A673 (cell line): ENCODE data around the gene SMCO2. TPM values are rescaled to one million over a fixed set of nuclear protein-coding genes. Genes with fewer than 3 reads are reported as not detected.
A peak's percentile ranks its signal among the peaks of the same experiment; 100 is the strongest.

Source experiments
- BruUV-seq: library from RNA; stranded (reverse); fragments of 400-500 nt; replicated peaks from 2 replicates; lab custom pipeline; 2021; lab: Mats Ljungman, UMichigan
- CTCF ChIA-PET: fragments of 300-600 bp; sonication (Branson Sonifier 250); formaldehyde crosslinking; loops from one replicate; lab custom pipeline; 2022; ENCODE audit warnings: antibody characterized with exemption; lab: Charles Lee
- POLR2A ChIA-PET: fragments of 300-600 bp; sonication (Branson Sonifier 250); formaldehyde crosslinking; loops from one replicate; lab custom pipeline; 2022; ENCODE audit warnings: antibody characterized with exemption; ENCODE audit not compliant: low non-redundant PET; lab: Charles Lee
- DNase-seq: peaks from one replicate; pipeline ENCODE4 v3.0.0-alpha.2; 2015; ENCODE audit warnings: low spot score
- H3K27ac ChIP-seq: fragments of 200-600 bp; sonication (generic); 2 replicates; pipeline ENCODE4 v1.5.1; 2016; ENCODE audit warnings: mixed run types, low read depth, mild to moderate bottlenecking, mixed read lengths, antibody characterized with exemption, low read length; ENCODE audit not compliant: poor library complexity, severe bottlenecking
- H3K27me3 ChIP-seq: fragments of 200-600 bp; sonication (generic); replicated peaks from 2 replicates; pipeline ENCODE4 v1.6.1; 2017; ENCODE audit warnings: mixed run types, low read depth, mild to moderate bottlenecking, mixed read lengths, antibody characterized with exemption, low read length; ENCODE audit not compliant: insufficient read depth, poor library complexity
- H3K36me3 ChIP-seq: fragments of 200-600 bp; sonication (generic); 2 replicates; pipeline ENCODE4 v1.6.1; 2016; ENCODE audit warnings: mixed run types, mild to moderate bottlenecking, mixed read lengths, antibody characterized with exemption, low read length; ENCODE audit not compliant: insufficient read depth, poor library complexity, severe bottlenecking
- H3K4me1 ChIP-seq: fragments of 200-600 bp; sonication (generic); 2 replicates; pipeline ENCODE4 v1.6.1; 2017; ENCODE audit warnings: mixed run types, mild to moderate bottlenecking, mixed read lengths, antibody characterized with exemption, low read length; ENCODE audit not compliant: insufficient read depth, poor library complexity, severe bottlenecking
- H3K4me3 ChIP-seq: fragments of 200-600 bp; sonication (generic); 2 replicates; pipeline ENCODE4 v1.5.1; 2016; ENCODE audit warnings: low read depth, mixed run types, mild to moderate bottlenecking, mixed read lengths, low read length; ENCODE audit not compliant: poor library complexity, severe bottlenecking
- H3K9me3 ChIP-seq: fragments of 200-600 bp; sonication (generic); 2 replicates; pipeline ENCODE4 v1.6.1; 2016; ENCODE audit warnings: mixed run types, low read depth, mild to moderate bottlenecking, mixed read lengths, antibody characterized with exemption, low read length; ENCODE audit not compliant: poor library complexity, severe bottlenecking
- CTCF ChIP-seq: fragments of 300-800, 200-600 bp; sonication (generic); conservative IDR thresholded peaks from 2 replicates; pipeline ENCODE4 v1.5.1; 2017; ENCODE audit warnings: low read depth, mild to moderate bottlenecking, antibody characterized with exemption, low read length, moderate library complexity, mixed read lengths
- EZH2 ChIP-seq: fragments of 200-600 bp; sonication (generic); IDR thresholded peaks from 2 replicates; pipeline ENCODE4 v1.6.1; 2017; ENCODE audit warnings: borderline replicate concordance, low read depth, mild to moderate bottlenecking, mixed read lengths, antibody characterized with exemption, low read length; ENCODE audit not compliant: poor library complexity, severe bottlenecking
- intact Hi-C: fragments of 100-400 bp; cut with micrococcal nuclease; formaldehyde crosslinking; loops from one replicate; pipeline ENCODE4 v1.10.0; 2022; ENCODE audit not compliant: unreplicated experiment
- total RNA-seq: library from RNA; stranded (reverse); gene quantifications from 2 replicates; pipeline ENCODE4 v1.2.3, GENCODE V29; 2021

SMCO2 gene
- total RNA-seq, 1 experiment from 2014 or later: not detected

GRCh38 chr12:27531896-27532295, 85.4 kb downstream of the SMCO2 start:
- intact Hi-C loops: no loop called here
- CTCF ChIA-PET: no interaction called here

GRCh38 chr12:27534060-27534764, 87.7 kb downstream of the SMCO2 start:
- no peaks in the 10 kb centered on the region for H3K9me3 ChIP-seq
- BruUV-seq: no TSS peak
- H3K36me3 ChIP-seq: no peaks in the 10 kb centered on the region
- DNase-seq: peak; percentile 73
- POLR2A ChIA-PET: no interaction called here
- TF ChIP-seq EZH2 (no peak), CTCF (no peak)
- CTCF ChIA-PET: interaction anchor here (0.6 kb wide), 1 partner anchor 115 kb away, joined by 3 read pairs; no protein-coding TSS in a partner anchor
- H3K4me3 ChIP-seq: no peak overlapping the region
- peaks cover 23% of the 10 kb centered on the region for H3K4me1 ChIP-seq
- no peaks in the 10 kb centered on the region for H3K27me3 ChIP-seq
- H3K27ac ChIP-seq: no peak overlapping the region
- intact Hi-C loops: no loop called here

More at GRCh38 chr12:27531896-27532295, 85.4 kb downstream of the SMCO2 start:
- no peak for TF ChIP-seq EZH2
- TF ChIP-seq CTCF: no peak
- Histone ChIP-seq H3K27me3 (no peaks in the 10 kb centered on the region), H3K9me3 (no peaks in the 10 kb centered on the region), H3K4me1 (peaks cover 23% of the 10 kb centered on the region), H3K4me3 (no peak overlapping the region), H3K36me3 (no peaks in the 10 kb centered on the region), H3K27ac (no peak overlapping the region)
- POLR2A ChIA-PET: no interaction called here
- no TSS peak for BruUV-seq
- no peak for DNase-seq

- H3K4me3 ChIP-seq: no peak overlapping the region
- no peak for TF ChIP-seq EZH2
- no peak for TF ChIP-seq CTCF
- ChIA-PET CTCF (interaction anchor here (0.6 kb wide), 2 partner anchors 8 to 116 kb away, joined by 3 read pairs; no protein-coding TSS in a partner anchor), POLR2A (no interaction called here)
- no peak for DNase-seq
- no TSS peak for BruUV-seq
- no peaks in the 10 kb centered on the region for H3K27me3 ChIP-seq
- H3K9me3 ChIP-seq: no peaks in the 10 kb centered on the region
- intact Hi-C loops: no loop called here
- peaks cover 23% of the 10 kb centered on the region for H3K4me1 ChIP-seq
- H3K36me3 ChIP-seq: no peaks in the 10 kb centered on the region
- H3K27ac ChIP-seq: no peak overlapping the region
These were observed 88.2 kb downstream of the SMCO2 start for GRCh38 chr12:27534765-27535161.
